Astrocyte (in vitro differentiated cells and primary cell): ENCODE measurements around the gene APLP2.

Experiments used
- EZH2 ChIP-seq: IDR thresholded peaks from 2 replicates; pipeline ENCODE4 v1.6.1; 2012; ENCODE audit warnings: mild to moderate bottlenecking, low read length, inconsistent platforms; ENCODE audit not compliant: insufficient read depth
- TF ChIP-seq, protein P1 (sequence below): IDR thresholded peaks from 2 replicates; pipeline ENCODE4 v1.5.1; 2011; ENCODE audit warnings: low read depth, mild to moderate bottlenecking, inconsistent platforms, low read length, moderate library complexity; ENCODE audit not compliant: insufficient read depth

DNA sequence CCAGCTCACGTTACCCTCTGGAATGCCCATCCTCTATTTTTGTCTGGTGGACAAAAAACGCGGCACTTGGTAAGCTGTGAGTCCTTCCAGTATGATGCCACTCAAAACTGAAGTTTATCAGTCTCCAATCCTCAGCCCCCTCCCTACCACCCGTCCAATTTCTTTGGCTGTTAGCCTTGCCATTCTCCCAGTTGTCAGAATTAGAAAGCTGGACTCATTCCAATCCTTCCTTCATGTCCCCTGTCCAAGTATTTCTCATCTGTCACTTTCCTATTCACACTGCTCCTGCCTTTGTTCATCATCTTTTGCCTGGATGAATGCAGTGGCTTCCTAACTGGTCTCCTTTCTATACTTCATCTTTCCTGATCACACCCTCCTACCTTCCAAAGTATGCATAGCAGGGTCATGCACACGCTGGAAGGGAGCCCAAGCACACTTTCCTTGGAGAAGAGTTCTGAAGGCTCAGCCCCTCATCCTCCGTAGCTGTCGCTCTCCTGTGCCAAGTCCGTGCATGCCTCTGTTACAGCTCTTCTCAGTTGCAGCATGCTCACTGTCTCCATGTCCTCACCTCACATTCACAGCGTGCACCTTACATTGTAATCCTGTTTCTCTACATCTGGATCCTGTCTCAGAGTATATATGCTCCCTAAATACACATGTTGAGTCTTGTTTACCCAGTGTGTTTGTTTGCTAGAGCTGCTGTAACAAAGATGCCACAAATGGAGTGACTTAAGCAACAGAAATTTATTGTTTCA, 19.4 kb downstream of the APLP2 start:
- TF ChIP-seq EZH2, result no peak
- TF ChIP-seq, protein P1, sequence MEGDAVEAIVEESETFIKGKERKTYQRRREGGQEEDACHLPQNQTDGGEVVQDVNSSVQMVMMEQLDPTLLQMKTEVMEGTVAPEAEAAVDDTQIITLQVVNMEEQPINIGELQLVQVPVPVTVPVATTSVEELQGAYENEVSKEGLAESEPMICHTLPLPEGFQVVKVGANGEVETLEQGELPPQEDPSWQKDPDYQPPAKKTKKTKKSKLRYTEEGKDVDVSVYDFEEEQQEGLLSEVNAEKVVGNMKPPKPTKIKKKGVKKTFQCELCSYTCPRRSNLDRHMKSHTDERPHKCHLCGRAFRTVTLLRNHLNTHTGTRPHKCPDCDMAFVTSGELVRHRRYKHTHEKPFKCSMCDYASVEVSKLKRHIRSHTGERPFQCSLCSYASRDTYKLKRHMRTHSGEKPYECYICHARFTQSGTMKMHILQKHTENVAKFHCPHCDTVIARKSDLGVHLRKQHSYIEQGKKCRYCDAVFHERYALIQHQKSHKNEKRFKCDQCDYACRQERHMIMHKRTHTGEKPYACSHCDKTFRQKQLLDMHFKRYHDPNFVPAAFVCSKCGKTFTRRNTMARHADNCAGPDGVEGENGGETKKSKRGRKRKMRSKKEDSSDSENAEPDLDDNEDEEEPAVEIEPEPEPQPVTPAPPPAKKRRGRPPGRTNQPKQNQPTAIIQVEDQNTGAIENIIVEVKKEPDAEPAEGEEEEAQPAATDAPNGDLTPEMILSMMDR, result no peak
